ENCODE measurements around the gene ANKRD23.

- TF ChIP-seq CTCF (conservative IDR thresholded peaks at IDR 0.05) (no peak), ZFX (IDR thresholded peaks at IDR 0.05) (no peak)
Observed at GRCh38 chr2:96866586-96866985, 22.8 kb upstream of the ANKRD23 start.
